ACHN (cell line): ENCODE results near the gene ATP10A.

Experiments
- DNase-seq: peaks from one replicate; pipeline ENCODE4 v3.0.0-alpha.2; 2015
- in situ Hi-C: cut with HindIII; loops from 2 replicates; pipeline ENCODE4 v1.10.0; 2017; ENCODE audit warnings: low sequenced_read_pairs, low pct_ligation_motif_present, low pct_unique_long_range_greater_than_20kb

Gene ATP10A

GRCh38 chr15:25739687-25740121 lies 123.4 kb downstream of the ATP10A start:
- in situ Hi-C loops = no loop called here
- DNase-seq = peak; percentile 56

- no peak for DNase-seq
- in situ Hi-C loops = no loop called here
Observed at GRCh38 chr15:25738171-25738965, 124.8 kb downstream of the ATP10A start.

GRCh38 chr15:25737218-25737643 lies 125.9 kb downstream of the ATP10A start:
- no peak for DNase-seq

GRCh38 chr15:25736461-25736860 lies 126.7 kb downstream of the ATP10A start:
- in situ Hi-C loops = no loop called here
- DNase-seq = no peak

More at GRCh38 chr15:25737218-25737643, 125.9 kb downstream of the ATP10A start:
- in situ Hi-C loops = no loop called here

GRCh38 chr15:25735550-25736384 lies 127.4 kb downstream of the ATP10A start:
- DNase-seq = no peak
- in situ Hi-C loops = no loop called here

GRCh38 chr15:25734680-25735355 lies 128.3 kb downstream of the ATP10A start:
- in situ Hi-C loops = no loop called here
- DNase-seq = no peak

- no peak for DNase-seq
- in situ Hi-C loops = no loop called here
Observed at GRCh38 chr15:25733856-25734679, 129.1 kb downstream of the ATP10A start.

- DNase-seq = no peak
- in situ Hi-C loops = no loop called here
Observed at GRCh38 chr15:25733036-25733855, 129.9 kb downstream of the ATP10A start.

GRCh38 chr15:25732191-25732590 lies 130.9 kb downstream of the ATP10A start:
- in situ Hi-C loops = no loop called here
- no peak for DNase-seq

- in situ Hi-C loops = no loop called here
- no peak for DNase-seq
Observed at GRCh38 chr15:25731411-25731810, 131.7 kb downstream of the ATP10A start.

GRCh38 chr15:25730918-25731317 lies 132.2 kb downstream of the ATP10A start:
- in situ Hi-C loops = no loop called here
- DNase-seq = no peak

- DNase-seq = no peak
- in situ Hi-C loops = no loop called here
Observed at GRCh38 chr15:25728816-25729215, 134.3 kb downstream of the ATP10A start.

GRCh38 chr15:25727867-25728600 lies 135.1 kb downstream of the ATP10A start:
- in situ Hi-C loops = no loop called here
- DNase-seq = no peak

- no peak for DNase-seq
- in situ Hi-C loops = no loop called here
Observed at GRCh38 chr15:25727116-25727515, 136.0 kb downstream of the ATP10A start.

GRCh38 chr15:25725758-25726157 lies 137.4 kb downstream of the ATP10A start:
- in situ Hi-C loops = no loop called here

GRCh38 chr15:25724899-25725298 lies 138.2 kb downstream of the ATP10A start:
- no peak for DNase-seq
- in situ Hi-C loops = no loop called here

More at GRCh38 chr15:25725758-25726157, 137.4 kb downstream of the ATP10A start:
- DNase-seq = no peak

- DNase-seq = no peak
- in situ Hi-C loops = no loop called here
Observed at GRCh38 chr15:25721605-25721955, 141.5 kb downstream of the ATP10A start.
